ENCODE results near the gene ZNF331. TPM values are rescaled to one million over a fixed set of nuclear protein-coding genes. Genes with fewer than 3 reads are reported as not detected.

The ZNF331 gene
- total and polyA plus RNA-seq, 2 experiments from 2014 or later, result 12.3 to 15.6 TPM

DNA sequence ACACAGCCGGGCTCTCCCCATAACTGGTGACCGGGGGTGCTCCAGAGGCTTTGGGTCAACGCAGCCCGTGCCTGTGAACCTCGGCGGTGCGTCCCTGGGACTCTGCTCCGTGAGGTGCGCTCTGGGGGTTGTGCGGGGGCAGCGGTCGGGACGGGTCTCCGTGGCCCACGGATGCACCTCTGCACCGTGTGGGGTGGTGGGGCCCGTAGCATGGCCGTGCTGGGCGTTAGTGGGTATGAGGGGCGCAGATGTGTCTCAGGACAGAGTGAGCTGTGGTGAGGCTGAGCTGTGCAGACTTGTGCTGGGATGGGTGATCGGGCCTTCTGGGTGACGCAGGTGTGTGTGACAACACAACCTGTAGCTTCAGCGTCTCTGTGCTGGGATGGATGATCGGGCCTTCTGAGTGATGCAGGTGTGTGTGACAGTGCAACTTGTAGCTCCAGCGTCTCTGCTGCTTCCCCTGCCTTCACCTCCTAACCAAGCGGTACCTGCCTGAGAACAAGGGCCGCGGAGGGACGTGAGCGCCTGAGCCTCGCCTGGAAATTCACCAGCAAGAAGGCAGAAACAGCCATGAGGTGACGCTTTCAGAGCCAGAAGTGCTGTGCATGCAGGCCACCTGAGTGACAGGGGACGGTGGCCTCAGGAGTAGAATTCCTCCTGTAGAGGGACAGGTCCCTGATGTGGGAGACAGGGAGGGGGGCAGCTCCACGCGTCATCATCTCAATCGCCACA lies 599 bp downstream of the ZNF331 start:
- Histone ChIP-seq H3K4me2 (peak overlapping the region; percentile 77), H2AFZ (peak overlapping the region; percentile 81), H3K27ac (peak overlapping the region; percentile 93), H3K4me1 (ENCODE audit: insufficient read depth) (peaks cover 6% of the 10 kb centered on the region), H3K9me2 (replicated peaks; ENCODE audit: insufficient read depth) (no peaks in the 10 kb centered on the region), H3K79me2 (peaks cover 12% of the 10 kb centered on the region), H3K27me3 (no peaks in the 10 kb centered on the region), H3K36me3 (replicated peaks; ENCODE audit: insufficient read depth, low read depth) (no peaks in the 10 kb centered on the region), H4K20me1 (ENCODE audit: insufficient read depth, poor library complexity, severe bottlenecking) (no peaks in the 10 kb centered on the region), H3K9me3 (ENCODE audit: low read depth) (no peaks in the 10 kb centered on the region), H3K4me3 (peak overlapping the region; percentile 66)
- TF ChIP-seq EZH2phosphoT487 (IDR thresholded peaks at IDR 0.05; ENCODE audit: low read depth, severe bottlenecking, unreplicated experiment) (no peak), EZH2 (IDR thresholded peaks at IDR 0.05; ENCODE audit: borderline replicate concordance) (no peak)
- TF ChIP-seq, protein P1, sequence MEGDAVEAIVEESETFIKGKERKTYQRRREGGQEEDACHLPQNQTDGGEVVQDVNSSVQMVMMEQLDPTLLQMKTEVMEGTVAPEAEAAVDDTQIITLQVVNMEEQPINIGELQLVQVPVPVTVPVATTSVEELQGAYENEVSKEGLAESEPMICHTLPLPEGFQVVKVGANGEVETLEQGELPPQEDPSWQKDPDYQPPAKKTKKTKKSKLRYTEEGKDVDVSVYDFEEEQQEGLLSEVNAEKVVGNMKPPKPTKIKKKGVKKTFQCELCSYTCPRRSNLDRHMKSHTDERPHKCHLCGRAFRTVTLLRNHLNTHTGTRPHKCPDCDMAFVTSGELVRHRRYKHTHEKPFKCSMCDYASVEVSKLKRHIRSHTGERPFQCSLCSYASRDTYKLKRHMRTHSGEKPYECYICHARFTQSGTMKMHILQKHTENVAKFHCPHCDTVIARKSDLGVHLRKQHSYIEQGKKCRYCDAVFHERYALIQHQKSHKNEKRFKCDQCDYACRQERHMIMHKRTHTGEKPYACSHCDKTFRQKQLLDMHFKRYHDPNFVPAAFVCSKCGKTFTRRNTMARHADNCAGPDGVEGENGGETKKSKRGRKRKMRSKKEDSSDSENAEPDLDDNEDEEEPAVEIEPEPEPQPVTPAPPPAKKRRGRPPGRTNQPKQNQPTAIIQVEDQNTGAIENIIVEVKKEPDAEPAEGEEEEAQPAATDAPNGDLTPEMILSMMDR (IDR thresholded peaks at IDR 0.05; ENCODE audit: poor library complexity), result no peak
- DNase-seq (ENCODE audit: low spot score), result no peak
- WGBS (ENCODE audit: low lambda C conversion rate, missing lambda C conversion rate), result 49% methylated on average over 30 of the region's 36 CpGs

DNA sequence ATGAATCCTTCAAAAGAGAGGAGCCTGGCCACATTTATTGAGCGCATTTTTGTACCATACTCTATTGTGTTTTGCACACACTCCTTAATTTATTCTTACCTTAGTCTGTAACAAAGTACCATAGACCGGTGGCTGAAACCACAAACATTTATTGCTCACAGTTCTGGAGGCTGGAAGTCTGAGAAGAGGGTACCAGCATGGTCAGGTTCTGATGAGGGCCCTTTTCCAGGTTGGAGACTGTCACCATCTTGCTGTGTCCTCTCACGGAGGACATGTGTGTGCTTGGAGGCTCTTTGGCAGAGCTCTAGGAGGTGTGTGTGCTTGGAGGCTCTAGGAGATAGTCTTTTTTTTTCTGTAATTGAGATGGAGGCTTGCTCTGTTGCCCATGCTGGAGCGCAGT lies 2.1 kb downstream of the ZNF331 start:
- Histone ChIP-seq H3K4me1 (ENCODE audit: insufficient read depth) (peaks cover 6% of the 10 kb centered on the region), H3K9me3 (ENCODE audit: low read depth) (no peaks in the 10 kb centered on the region), H3K9me2 (replicated peaks; ENCODE audit: insufficient read depth) (no peaks in the 10 kb centered on the region), H3K4me2 (no peak overlapping the region), H3K4me3 (no peak overlapping the region), H3K36me3 (replicated peaks; ENCODE audit: insufficient read depth, low read depth) (no peaks in the 10 kb centered on the region), H2AFZ (no peak overlapping the region), H3K27me3 (no peaks in the 10 kb centered on the region), H4K20me1 (ENCODE audit: insufficient read depth, poor library complexity, severe bottlenecking) (no peaks in the 10 kb centered on the region), H3K27ac (no peak overlapping the region), H3K79me2 (peaks cover 15% of the 10 kb centered on the region)
- 61% methylated on average over 4 of the region's 4 CpGs for WGBS (ENCODE audit: low lambda C conversion rate, missing lambda C conversion rate)
- no peak for TF ChIP-seq EZH2 (IDR thresholded peaks at IDR 0.05; ENCODE audit: borderline replicate concordance)
- TF ChIP-seq, protein P1 (IDR thresholded peaks at IDR 0.05; ENCODE audit: poor library complexity), result no peak
- no peak for TF ChIP-seq EZH2phosphoT487 (IDR thresholded peaks at IDR 0.05; ENCODE audit: low read depth, severe bottlenecking, unreplicated experiment)
- DNase-seq (ENCODE audit: low spot score), result no peak

DNA sequence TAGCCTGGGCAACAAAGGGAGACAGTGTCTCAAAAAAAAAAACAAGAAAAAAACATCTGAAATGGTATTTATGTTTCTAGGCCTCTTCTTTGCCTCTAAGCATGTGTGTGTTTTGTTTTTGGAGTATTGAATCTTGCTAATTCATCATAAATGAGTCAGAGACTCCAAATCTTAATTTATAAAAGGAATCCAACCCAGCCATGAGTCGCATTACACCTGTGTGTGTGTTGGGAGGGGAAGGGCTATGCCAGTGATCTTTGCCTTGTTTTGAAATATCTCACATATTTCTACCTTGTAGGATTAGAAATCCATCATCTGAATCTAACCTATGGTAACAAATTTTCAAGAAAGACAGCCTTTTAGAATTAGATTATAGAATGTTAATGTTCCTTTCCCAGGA lies 4.0 kb downstream of the ZNF331 start:
- Histone ChIP-seq H3K4me3 (no peak overlapping the region), H3K79me2 (peaks cover 15% of the 10 kb centered on the region), H4K20me1 (ENCODE audit: insufficient read depth, poor library complexity, severe bottlenecking) (no peaks in the 10 kb centered on the region), H3K9me2 (replicated peaks; ENCODE audit: insufficient read depth) (no peaks in the 10 kb centered on the region), H3K4me1 (ENCODE audit: insufficient read depth) (no peaks in the 10 kb centered on the region), H3K4me2 (no peak overlapping the region), H3K27me3 (no peaks in the 10 kb centered on the region), H3K27ac (no peak overlapping the region), H3K36me3 (replicated peaks; ENCODE audit: insufficient read depth, low read depth) (no peaks in the 10 kb centered on the region), H2AFZ (no peak overlapping the region), H3K9me3 (ENCODE audit: low read depth) (no peaks in the 10 kb centered on the region)
- TF ChIP-seq, protein P1 (IDR thresholded peaks at IDR 0.05; ENCODE audit: poor library complexity), result no peak
- no peak for TF ChIP-seq EZH2phosphoT487 (IDR thresholded peaks at IDR 0.05; ENCODE audit: low read depth, severe bottlenecking, unreplicated experiment)
- DNase-seq (ENCODE audit: low spot score), result no peak
- WGBS (ENCODE audit: low lambda C conversion rate, missing lambda C conversion rate), result 93% methylated on average over 1 of the region's 1 CpG
